HG03378 (cell line): ENCODE data around the gene NCDN.
"Not testable (repeated sequence)": the region's sequence is repeated elsewhere in the genome, so short reads cannot be mapped to it uniquely, and the experiment has no call there.

Experiments
- ATAC-seq: cut with Tn5 transposase; IDR thresholded peaks from one replicate; pipeline ENCODE4 v1.9.1; 2021; ENCODE audit warnings: mild to moderate bottlenecking, moderate library complexity; ENCODE audit not compliant: unreplicated experiment

Gene NCDN

DNA sequence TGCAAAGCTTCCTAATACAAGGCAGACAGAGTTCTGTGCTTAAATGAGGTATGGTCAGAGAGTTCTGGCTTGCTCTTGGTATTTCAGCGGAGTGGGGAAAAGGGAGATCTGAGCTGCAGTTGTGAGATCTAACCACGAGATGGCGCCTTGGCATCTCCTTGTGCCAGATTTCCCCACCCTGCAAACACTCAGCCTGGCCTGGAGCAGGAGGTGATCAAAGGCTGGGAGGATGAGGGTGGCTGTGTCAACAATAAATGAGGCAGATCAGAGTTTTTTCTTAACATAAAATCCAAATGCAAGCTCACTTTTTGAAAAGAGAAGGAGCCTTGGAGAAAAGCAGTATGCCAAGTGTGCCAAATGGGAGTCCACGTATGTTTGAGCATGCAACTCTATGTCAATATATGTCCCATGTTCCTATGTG, 11.4 kb downstream of the NCDN start:
- peak; percentile 45 for ATAC-seq

- no peak for ATAC-seq
Measured at GRCh38 chr1:35569936-35570335, 12.3 kb downstream of the NCDN start.

DNA sequence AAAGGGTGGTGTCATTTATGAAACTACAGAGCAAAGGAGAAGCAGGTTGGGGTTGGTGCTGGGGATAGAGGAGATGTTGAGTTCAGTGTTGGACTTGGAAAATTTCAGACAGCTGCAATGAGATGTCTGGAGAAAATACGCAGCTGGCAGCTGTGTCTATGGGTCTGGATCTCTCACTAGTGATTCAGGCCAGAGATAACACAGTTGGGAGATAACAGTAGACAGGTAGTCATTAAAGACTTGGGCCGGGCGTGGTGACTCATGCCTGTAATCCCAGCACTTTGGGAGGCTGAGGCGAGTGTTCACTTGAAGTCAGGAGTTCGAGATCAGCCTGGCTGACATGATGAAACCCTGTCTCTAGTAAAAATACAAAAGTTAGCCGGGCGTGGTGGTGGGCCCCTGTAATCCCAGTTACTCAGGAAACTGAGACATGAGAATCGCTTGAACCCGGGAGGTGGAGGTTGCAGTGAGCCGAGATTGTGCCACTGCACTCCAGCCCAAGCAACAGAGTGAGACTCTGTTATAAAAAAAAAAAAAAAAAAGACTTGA, 13.1 kb downstream of the NCDN start:
- ATAC-seq: no peak

DNA sequence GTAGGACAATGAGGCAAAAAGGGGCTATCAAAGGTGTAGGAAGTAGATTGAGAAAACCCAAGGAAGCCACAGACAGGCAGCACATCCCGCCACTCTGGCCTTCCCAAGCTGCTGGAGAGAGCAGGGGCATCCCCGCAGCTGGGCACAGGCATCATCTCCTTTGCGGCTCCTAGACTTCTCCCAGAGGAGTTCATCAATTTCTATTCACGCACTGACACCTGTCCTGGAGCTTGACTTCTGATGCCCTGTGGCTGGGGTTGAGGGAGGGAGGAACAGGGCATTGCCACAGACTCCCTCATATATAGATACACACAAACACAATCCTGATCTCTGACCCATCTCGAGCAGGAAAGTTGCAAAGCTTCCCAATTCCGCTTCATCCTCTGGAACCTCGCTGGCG, 13.7 kb downstream of the NCDN start:
- no peak for ATAC-seq

DNA sequence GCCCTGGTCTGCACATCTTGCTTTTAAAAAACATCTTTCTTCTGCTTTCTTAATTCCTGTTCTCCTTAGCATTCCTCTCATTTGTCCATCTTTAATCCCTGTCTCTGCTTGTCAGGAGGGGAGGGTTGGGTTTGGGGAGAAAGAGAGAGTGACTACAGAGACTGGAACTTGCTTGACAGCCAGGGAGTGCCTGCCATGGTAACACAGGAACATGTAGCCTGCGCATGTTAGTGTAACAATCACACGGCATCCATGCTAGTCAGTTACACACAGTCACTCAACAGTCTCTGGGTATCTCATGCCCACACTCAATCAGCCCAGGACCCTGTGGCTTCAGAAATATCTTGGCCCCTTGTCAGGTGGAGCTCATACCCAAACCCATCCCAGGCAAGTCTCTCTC, 14.7 kb downstream of the NCDN start:
- no peak for ATAC-seq

DNA sequence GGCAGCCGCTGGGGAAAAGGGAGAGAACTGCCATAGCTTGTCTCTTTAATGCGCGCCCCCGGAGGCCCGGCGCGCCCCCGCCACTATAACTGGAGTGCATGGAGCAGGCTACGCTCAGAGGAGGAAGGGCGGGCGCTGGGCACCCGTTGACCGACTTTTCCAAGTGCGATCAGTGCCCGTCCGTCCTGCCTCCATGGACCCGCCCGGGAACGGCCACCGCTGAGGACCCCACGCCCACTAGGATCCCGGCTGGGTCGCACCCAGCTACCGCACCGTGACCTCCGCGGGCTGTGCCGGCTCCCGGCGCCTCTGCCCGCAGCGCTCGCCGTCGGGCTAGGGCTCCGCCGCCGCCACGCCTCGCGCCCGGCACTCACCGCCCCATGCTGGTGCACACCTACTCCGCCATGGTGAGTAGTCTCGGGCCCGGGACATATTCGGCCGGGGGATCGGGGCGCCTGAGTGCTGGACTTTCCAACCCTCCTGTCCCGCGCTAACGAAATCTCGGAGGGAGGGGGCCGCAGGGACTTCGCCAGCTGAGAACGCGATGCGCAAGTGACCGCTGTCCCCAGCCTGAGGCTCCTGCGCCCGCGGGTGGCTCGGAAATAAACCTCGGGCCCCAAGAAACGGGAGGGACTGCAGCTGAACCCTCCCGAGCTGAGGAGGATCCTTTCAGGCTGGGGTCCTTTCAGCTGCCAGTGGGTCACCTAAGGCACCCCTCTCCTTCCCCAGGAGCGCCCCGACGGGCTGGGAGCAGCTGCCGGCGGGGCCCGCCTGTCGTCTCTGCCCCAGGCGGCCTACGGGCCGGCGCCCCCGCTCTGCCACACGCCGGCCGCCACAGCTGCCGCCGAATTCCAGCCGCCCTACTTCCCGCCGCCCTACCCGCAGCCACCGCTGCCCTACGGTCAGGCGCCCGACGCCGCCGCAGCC, 15.9 kb downstream of the NCDN start, which contains the start of gene TFAP2E:
TSS of gene TFAP2E (plus strand) at position 117 of the 927 bp plus-strand sequence. CDS start at position 381, 264 bp downstream.
- ATAC-seq: no peak

GRCh38 chr1:35574125-35574654, 16.6 kb downstream of the NCDN start:
- no peak for ATAC-seq

DNA sequence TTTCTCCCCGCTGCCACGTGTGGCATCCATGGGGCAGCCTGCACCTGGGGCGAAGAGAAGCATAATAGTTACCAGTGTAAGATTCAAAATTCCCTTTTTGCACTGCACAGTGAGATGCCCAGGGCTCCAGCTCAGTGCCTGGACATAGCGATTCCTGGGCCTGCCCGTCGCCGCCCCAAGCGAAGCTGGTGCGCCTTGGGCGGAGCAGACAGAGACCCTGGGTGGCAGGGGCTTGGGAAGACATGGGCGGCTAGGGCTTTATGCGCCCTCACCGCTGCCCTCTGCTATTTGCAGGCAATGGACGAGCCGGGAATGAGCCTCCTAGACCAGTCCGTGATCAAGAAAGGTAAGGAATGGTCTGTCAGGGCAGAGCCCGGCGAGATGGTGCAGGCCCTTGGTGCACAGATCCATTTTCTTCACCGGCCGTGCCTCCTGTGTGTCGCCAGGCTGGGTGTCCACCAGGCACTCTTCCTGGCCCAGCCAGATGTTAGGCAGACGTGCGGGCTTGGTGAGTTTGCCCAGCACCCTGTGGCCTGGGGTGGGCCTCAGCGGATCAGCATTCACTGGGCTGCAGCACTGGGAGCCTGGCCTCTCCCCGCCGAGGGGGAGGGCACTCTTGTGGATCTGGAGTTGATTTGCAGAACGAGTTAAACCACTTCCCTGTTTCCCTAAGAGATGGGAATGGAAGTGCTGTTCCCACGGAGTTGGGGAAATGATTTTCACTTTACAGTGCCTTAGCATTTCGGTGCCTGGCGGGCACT, 17.2 kb downstream of the NCDN start:
- no peak for ATAC-seq

DNA sequence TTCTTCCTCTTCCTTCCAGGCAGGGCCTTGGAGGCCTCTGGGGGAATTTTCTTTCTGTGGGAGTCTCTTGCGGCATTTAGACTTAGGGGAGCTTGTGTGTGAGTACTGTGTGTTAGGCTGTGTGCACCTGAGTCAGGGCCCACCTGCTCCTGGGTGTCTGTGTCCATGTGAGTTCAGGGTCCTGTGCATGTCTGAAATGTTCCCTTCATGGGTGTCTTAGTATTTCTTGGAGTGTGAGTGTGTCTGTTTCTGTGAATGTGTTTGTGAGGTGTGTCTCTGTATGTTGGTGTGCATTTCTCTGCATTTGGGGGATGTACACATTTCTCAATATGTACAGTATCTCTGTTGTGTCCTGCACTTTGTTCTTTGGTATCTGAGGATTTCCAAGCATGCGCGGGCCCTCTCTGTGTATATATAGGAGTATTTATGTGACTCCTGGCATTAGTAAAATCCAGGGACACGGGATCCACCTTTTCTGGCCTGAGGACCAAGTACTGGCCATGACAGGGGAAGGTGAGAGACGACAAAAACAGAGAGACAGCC, 17.9 kb downstream of the NCDN start:
- ATAC-seq: no peak

- ATAC-seq: no peak
Measured at GRCh38 chr1:35576061-35576765, 18.6 kb downstream of the NCDN start.

- not testable (repeated sequence) for ATAC-seq
Measured at GRCh38 chr1:35576766-35577070, 19.1 kb downstream of the NCDN start.

DNA sequence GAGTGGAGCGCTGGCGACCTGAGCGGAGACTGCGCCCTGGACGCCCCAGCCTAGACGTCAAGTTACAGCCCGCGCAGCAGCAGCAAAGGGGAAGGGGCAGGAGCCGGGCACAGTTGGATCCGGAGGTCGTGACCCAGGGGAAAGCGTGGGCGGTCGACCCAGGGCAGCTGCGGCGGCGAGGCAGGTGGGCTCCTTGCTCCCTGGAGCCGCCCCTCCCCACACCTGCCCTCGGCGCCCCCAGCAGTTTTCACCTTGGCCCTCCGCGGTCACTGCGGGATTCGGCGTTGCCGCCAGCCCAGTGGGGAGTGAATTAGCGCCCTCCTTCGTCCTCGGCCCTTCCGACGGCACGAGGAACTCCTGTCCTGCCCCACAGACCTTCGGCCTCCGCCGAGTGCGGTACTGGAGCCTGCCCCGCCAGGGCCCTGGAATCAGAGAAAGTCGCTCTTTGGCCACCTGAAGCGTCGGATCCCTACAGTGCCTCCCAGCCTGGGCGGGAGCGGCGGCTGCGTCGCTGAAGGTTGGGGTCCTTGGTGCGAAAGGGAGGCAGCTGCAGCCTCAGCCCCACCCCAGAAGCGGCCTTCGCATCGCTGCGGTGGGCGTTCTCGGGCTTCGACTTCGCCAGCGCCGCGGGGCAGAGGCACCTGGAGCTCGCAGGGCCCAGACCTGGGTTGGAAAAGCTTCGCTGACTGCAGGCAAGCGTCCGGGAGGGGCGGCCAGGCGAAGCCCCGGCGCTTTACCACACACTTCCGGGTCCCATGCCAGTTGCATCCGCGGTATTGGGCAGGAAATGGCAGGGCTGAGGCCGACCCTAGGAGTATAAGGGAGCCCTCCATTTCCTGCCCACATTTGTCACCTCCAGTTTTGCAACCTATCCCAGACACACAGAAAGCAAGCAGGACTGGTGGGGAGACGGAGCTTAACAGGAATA, 19.7 kb downstream of the NCDN start:
- ATAC-seq: no peak

DNA sequence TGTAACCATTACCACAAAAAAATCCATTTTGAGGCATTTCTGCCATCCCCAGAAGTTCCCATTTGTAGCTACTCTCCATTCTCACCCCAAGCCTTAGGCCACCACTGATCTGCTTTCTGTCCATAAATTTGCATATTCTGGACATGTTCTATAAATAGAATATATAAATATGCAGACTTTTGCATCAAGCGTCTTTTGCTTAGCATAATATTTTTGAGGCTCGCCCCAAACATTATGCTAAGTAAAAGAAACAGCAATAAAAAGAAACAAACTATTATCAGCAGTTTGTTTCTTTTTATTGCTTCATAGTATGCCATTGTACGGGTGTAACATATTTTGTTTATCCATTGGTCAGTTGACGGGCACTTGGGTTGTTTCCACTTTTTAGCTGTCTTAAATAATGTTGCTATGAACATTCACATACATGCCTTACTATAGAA, 23.4 kb downstream of the NCDN start:
- no peak for ATAC-seq

GRCh38 chr1:35581621-35582020, 24.0 kb downstream of the NCDN start:
- not testable (repeated sequence) for ATAC-seq

GRCh38 chr1:35585281-35585680, 27.7 kb downstream of the NCDN start:
- no peak for ATAC-seq

GRCh38 chr1:35585805-35586204, 28.2 kb downstream of the NCDN start:
- ATAC-seq: not testable (repeated sequence)

DNA sequence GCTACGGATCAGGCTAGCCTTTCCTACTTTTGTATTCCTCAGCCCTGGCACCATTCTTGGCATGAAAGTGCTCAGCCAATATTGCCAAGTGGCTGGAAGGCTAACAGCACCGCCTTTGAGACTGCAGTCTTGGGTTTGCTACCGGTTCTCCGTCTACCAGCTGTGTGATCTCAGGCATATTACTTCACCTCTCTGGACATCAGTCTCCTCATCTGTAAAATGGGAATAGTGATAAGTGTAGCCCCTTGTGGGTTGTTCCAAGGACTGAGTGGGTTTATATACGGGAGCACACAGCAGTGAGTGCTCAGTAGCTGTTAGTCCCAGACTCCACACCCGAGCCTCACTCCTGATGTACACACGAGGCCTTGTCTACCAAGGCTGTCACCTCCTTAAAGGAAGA, 29.2 kb downstream of the NCDN start:
- no peak for ATAC-seq

GRCh38 chr1:35587736-35588135, 30.1 kb downstream of the NCDN start:
- no peak for ATAC-seq

DNA sequence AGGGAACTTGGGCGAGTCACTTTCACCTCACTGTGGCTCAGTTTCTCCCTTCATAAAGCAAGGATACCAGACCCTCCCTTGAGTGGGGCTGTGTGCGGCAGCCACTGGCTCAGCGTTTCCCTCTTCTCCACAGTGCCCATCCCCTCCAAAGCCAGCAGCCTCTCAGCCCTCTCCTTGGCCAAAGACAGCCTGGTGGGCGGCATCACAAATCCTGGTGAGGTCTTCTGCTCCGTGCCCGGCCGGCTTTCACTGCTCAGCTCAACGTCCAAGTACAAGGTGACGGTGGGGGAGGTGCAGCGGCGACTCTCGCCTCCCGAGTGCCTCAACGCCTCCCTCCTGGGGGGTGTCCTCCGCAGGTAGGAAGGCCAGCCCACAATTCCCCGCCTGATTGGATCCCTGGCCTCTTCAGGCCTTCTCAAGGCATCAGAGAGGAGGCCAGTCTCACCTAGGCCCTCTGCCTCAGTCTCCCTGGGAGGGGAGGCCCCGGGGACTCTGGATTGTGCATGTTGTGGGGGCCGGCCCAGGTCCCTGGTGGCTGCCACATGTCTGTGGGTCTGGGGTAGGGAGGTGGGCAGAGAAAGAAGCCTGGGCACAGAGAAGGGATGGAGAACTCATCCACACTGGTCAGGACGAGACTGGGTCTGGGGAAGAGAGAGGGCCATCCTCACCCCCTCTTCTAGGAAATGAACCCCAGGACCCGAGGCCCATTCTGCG, 30.8 kb downstream of the NCDN start:
- ATAC-seq: no peak
